Left renal pelvis (tissue), 4 donors: ENCODE data around the gene CHIC2. TPM values are rescaled to one million over a fixed set of nuclear protein-coding genes. Genes with fewer than 3 reads are reported as not detected.
"Not testable (repeated sequence)": the region's sequence is repeated elsewhere in the genome, so short reads cannot be mapped to it uniquely, and the experiment has no call there.

Experiments
- DNase-seq, 4 donors: peaks; one replicate each; pipeline ENCODE4 v3.0.0-alpha.2; 2013; ENCODE audit warnings: low read depth in 4 of 4, low spot score in 3 of 4
- polyA plus RNA-seq, 4 donors: library from polyadenylated mRNA; unstranded; fragments of 120-200 nt; gene quantifications; one replicate each; pipeline ENCODE4 v1.2.1, GENCODE V29; 2013; ENCODE audit not compliant: insufficient read length in 4 of 4

The CHIC2 gene
- polyA plus RNA-seq, 4 donors: 27.9 to 42.7 (median 35.2) TPM

DNA sequence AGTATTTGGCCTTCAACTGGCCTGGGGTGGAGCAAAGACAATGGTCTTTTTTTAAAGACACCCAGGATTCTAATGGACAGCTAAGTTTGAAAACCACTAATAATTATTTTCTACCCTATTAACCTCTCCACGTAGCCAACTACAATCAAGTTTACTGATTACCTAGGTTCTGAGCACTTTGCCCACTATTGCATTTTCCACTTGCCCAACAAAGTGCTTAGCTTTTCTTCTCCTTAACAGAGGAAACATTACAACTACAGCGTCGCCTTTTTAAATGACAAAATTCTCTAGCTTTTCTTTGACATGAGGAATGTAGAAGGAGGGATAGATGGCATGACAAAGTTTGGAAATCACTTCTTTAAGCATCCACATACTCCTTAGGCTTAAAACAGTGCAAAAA is 2.0 kb downstream of the CHIC2 start:
- DNase-seq: no peak

DNA sequence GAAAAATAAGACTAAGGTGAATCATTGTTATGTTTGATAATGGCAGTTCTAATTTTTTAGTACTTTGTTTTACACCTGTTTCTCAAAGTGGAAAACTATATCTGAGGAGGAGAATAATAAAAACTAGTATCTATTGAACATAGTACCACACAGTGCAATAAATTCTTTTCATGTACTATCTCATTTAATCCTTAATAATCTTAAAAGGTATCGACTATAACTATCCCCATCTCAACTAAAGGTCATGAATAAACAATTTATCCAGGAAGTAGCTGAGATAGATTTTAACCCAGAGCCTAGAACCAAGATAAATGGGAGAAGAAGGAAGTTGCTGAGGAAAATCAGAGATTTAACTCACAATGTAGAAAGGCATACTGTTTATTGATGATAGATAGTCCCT is 2.5 kb downstream of the CHIC2 start:
- DNase-seq: no peak

GRCh38 chr4:54061067-54061466 is 3.3 kb downstream of the CHIC2 start:
- DNase-seq: no peak

GRCh38 chr4:54060116-54060515 is 4.3 kb downstream of the CHIC2 start:
- no peak for DNase-seq

DNA sequence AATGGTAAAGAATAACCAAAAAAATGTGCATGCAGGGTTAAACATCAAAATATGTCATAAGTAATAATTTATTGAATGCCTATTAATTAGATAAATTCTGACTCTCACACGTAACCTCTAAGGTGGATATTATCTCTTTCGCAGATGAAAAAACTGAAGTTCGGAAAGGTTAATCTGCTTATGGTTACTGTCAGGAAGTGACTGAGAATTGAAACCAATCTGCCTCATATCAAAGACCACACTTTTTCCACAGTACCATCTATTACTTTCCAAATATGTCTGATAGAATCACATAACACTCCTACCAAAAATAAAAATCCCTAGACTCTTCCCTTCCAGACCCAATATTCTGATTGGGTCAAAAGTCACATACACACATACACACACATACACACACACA is 6.2 kb downstream of the CHIC2 start:
- no peak for DNase-seq

DNA sequence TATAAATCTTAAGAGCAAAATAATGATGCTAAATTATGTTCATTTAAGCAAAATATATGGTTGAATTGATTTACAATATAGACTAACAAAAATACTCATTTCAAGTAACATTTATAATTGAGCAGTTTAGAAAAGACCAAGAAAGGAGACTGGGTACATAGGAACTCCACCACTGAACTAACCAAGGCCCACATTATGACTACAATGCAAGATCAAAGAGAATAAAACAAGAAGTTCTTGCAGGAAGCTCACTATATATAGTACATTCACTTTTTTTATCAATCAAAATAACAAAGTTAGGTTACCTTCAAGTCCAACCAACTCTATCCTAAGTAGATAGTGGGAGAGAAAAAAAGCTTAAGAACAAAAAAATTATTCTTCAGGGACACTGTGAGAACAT is 8.0 kb downstream of the CHIC2 start:
- DNase-seq: no peak

GRCh38 chr4:54055494-54055893 is 8.9 kb downstream of the CHIC2 start:
- DNase-seq: no peak

GRCh38 chr4:54054501-54054900 is 9.9 kb downstream of the CHIC2 start:
- DNase-seq: no peak

- DNase-seq: not testable (repeated sequence)
These were observed 11.1 kb downstream of the CHIC2 start for GRCh38 chr4:54053322-54053721.

DNA sequence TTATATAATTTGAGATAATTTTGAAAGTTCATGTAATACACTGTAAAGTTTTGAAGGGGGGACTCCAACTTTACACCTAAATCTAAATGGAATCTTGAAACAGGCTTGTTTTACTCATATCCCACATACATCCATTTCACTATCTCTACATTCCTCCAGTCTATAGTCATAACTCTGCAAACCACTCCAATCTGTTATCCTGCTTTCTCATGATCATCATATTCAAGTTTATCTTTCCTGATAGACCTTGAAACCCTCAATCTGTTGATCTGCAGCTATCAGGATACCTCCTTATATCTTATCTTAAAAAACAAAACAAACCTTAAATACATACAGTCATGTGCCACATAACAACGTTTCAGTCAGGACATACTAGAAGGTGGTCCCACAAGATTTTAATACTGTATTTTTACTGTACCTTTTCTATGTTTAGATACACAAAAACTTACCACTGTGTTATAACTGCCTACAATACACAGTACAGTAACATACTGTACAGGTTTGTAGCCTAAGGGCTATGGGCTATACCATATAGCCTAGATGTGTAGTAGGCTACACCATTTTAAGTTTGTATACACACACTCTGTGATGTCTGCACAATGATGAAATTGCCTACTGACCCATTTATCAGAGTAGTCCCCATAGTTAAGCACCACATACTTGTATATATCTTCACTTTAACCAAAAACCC is 14.0 kb downstream of the CHIC2 start:
- no peak for DNase-seq

GRCh38 chr4:54043630-54044029 is 20.8 kb downstream of the CHIC2 start:
- not testable (repeated sequence) for DNase-seq

GRCh38 chr4:54041933-54042332 is 22.5 kb downstream of the CHIC2 start:
- no peak for DNase-seq

DNA sequence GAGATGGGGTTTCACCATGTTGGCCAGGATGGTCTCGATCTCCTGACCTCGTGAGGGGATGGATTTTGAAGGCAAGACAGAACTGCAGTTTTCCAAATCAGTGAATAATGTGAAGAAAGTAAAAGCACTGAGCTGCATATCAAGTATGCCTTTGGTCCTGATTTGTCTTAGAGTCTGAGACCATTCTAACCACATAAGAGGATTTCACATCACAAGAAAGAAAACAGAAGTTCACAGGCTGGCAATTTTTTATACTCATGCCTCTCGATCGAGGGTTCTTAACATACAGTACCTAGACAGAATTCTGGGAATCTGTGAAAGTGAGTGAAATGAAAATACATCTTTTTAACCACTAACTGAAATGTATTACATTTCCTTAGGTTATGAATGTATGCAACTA is 23.3 kb downstream of the CHIC2 start:
- no peak for DNase-seq

GRCh38 chr4:54038056-54038455 is 26.3 kb downstream of the CHIC2 start:
- DNase-seq: no peak

- no peak for DNase-seq
These were observed 28.2 kb downstream of the CHIC2 start for GRCh38 chr4:54036184-54036583.

DNA sequence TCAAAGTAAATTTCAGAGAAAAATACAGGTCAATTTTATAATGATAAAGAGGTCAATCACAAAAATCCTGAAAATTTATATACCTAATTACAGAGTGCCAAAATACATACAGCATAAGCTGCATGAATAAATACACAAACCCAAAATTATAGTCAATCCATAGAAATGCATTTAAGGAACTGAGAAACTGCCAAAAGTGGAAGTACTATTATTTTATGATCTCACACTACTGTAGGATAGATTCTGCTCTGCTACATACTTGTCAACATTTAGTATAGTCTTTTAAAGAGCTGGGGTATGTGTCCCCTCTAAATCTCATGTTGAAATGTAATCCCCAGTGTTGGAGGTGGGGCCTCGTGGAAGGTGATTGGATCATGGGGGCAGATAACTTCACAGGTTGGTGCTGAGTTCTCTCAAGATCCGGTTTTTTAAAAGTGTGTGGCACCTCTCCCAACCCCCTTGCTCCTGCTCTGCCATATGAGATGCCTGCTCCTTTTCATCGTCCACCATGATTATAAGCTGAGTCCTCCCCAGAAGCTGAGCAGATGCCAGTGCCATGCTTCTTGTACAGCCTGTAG is 31.8 kb downstream of the CHIC2 start:
- DNase-seq: no peak

GRCh38 chr4:54027311-54027710 is 37.1 kb downstream of the CHIC2 start:
- no peak for DNase-seq

DNA sequence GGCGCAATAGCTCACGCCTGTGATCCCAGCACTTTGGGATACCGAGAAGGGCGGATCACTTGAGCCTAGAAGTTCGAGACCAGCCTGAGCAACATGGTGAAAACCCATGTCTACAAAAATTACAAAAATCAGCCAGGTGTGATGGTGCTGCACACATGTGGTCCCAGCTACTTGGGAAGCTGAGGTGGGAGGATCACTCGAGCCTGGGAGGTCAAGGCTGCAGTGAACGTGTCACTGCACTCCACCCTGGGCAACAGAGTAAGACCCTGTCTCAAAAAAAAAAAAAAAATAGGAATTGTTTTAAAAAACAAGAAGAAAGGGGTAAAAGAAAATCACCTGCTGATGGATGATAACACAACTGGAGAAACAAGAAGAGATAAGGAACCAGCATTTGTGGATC is 38.8 kb downstream of the CHIC2 start:
- no peak for DNase-seq

GRCh38 chr4:54023019-54023418 is 41.4 kb downstream of the CHIC2 start:
- not testable (repeated sequence) for DNase-seq

DNA sequence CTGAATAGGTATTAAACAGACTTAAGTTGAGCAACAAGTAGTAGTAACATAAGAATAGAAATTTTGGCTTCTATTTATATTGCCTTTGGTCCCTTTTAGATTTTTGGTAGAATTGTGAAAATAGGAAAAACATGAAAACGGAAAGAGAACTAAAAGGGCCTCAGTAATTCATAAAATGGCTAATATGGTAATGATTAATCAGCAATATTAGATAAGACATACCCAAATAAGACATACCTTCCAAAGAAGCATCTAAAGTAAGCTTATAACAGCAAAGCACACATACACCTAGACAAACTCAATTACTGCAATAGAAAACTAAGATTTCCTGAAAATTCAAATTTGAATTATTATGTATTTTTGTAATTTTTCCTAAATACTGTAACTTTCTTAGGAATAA is 46.4 kb downstream of the CHIC2 start:
- DNase-seq: no peak

- no peak for DNase-seq
These were observed 47.1 kb downstream of the CHIC2 start for GRCh38 chr4:54017308-54017707.

DNA sequence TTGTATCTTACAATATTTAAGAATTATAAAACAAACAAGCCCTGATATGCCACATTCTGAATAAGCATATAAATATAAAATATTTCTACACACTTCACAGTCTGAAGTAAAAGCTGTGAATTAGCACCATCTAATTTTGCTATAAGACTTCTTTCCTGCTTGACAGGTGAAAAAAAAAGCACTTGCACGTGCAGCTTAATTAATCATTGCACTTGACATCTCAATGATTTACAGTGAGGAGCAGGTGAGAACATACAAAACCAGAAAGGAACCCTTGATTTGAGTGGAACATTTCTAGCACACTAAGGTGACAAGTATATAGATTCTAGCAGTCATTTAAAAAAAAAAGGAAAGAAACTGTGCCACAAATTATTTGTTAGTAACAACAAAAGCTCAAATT is 47.9 kb downstream of the CHIC2 start:
- no peak for DNase-seq
